HG03558 (cell line): ENCODE measurements around the gene CFL1.

Experiments
- ATAC-seq: cut with Tn5 transposase; IDR thresholded peaks from one replicate; pipeline ENCODE4 v1.9.1; 2021; ENCODE audit warnings: moderate number of reproducible peaks; ENCODE audit not compliant: unreplicated experiment; ENCODE audit errors: extremely low read depth

The CFL1 gene

GRCh38 chr11:65888163-65888814, 30.3 kb upstream of the CFL1 start, which contains the start of gene FIBP:
FIBP (minus strand) TSS chr11:65888471; CDS start chr11:65888418, 53 bp downstream.
- no peak for ATAC-seq

- ATAC-seq, result no peak
Measured at GRCh38 chr11:65887723-65888162, 29.8 kb upstream of the CFL1 start.

GRCh38 chr11:65886826-65887722, 29.1 kb upstream of the CFL1 start:
- ATAC-seq, result no peak

- no peak for ATAC-seq
Measured at GRCh38 chr11:65885808-65886536, 28.0 kb upstream of the CFL1 start.

GRCh38 chr11:65885231-65885630, 27.3 kb upstream of the CFL1 start:
- no peak for ATAC-seq

- no peak for ATAC-seq
Measured at GRCh38 chr11:65884716-65885092, 26.7 kb upstream of the CFL1 start.

GRCh38 chr11:65883786-65884715, 26.1 kb upstream of the CFL1 start:
- no peak for ATAC-seq

- ATAC-seq, result no peak
Measured at GRCh38 chr11:65883058-65883761, 25.2 kb upstream of the CFL1 start.

GRCh38 chr11:65882120-65883057, 24.4 kb upstream of the CFL1 start:
- no peak for ATAC-seq

GRCh38 chr11:65880844-65881421, 23.0 kb upstream of the CFL1 start:
- ATAC-seq, result no peak

- ATAC-seq, result no peak
Measured at GRCh38 chr11:65880027-65880426, 22.0 kb upstream of the CFL1 start.

GRCh38 chr11:65879617-65880016, 21.6 kb upstream of the CFL1 start, which contains the start of gene CTSW:
CTSW (plus strand) TSS chr11:65879837; CDS start chr11:65879855, 18 bp downstream.
- ATAC-seq, result no peak

GRCh38 chr11:65873318-65874156, 15.6 kb upstream of the CFL1 start:
- ATAC-seq, result peak; percentile 71

- no peak for ATAC-seq
Measured at GRCh38 chr11:65872586-65873317, 14.8 kb upstream of the CFL1 start, which contains the start of gene EFEMP2. EFEMP2 (minus strand) TSS chr11:65872800; CDS start chr11:65872354, 446 bp downstream.

- ATAC-seq, result no peak
Measured at GRCh38 chr11:65871811-65872548, 14.0 kb upstream of the CFL1 start.
